ENCODE results near the gene SCAMP4.
"Not testable (repeated sequence)": the region's sequence is repeated elsewhere in the genome, so short reads cannot be mapped to it uniquely, and the experiment has no call there.

Gene SCAMP4

GRCh38 chr19:1863638-1864479 lies 41.3 kb upstream of the SCAMP4 start:
- H3K4me3 Mint-ChIP-seq = peak overlapping the region; percentile 83 to 88
- ATAC-seq = peak; percentile 74
- peaks cover 67% of the 10 kb centered on the region for H3K4me1 Mint-ChIP-seq
- H3K27ac Mint-ChIP-seq = peak overlapping the region; percentile 65 to 93
- no peaks in the 10 kb centered on the region for H3K9me3 Mint-ChIP-seq
- DNase-seq = peak; percentile 94 to 95
- no peaks in the 10 kb centered on the region for H3K27me3 Mint-ChIP-seq

GRCh38 chr19:1864480-1865171 lies 40.6 kb upstream of the SCAMP4 start:
- H3K9me3 Mint-ChIP-seq = no peaks in the 10 kb centered on the region
- ATAC-seq (peak; percentile 47), DNase-seq (peak; percentile 69 to 75)
- peak overlapping the region; percentile 83 to 88 for H3K4me3 Mint-ChIP-seq
- H3K27me3 Mint-ChIP-seq = no peaks in the 10 kb centered on the region
- peaks cover 63% of the 10 kb centered on the region for H3K4me1 Mint-ChIP-seq
- H3K27ac Mint-ChIP-seq = peak overlapping the region; percentile 65 to 94

GRCh38 chr19:1865172-1866010 lies 39.8 kb upstream of the SCAMP4 start:
- no peak for ATAC-seq
- peak overlapping the region; percentile 83 to 88 for H3K4me3 Mint-ChIP-seq
- H3K4me1 Mint-ChIP-seq = peaks cover 58% of the 10 kb centered on the region
- H3K27me3 Mint-ChIP-seq = no peaks in the 10 kb centered on the region
- H3K9me3 Mint-ChIP-seq = no peaks in the 10 kb centered on the region
- no peak for DNase-seq
- H3K27ac Mint-ChIP-seq = peak overlapping the region in 1 of 2 donors; percentile 94

- DNase-seq (no peak), ATAC-seq (no peak)
- Mint-ChIP-seq H3K27ac (no peak overlapping the region), H3K4me1 (peaks cover 53% of the 10 kb centered on the region), H3K27me3 (no peaks in the 10 kb centered on the region), H3K4me3 (no peak overlapping the region), H3K9me3 (no peaks in the 10 kb centered on the region)
These were observed 38.4 kb upstream of the SCAMP4 start for GRCh38 chr19:1866693-1867348.

GRCh38 chr19:1867349-1867724 lies 37.9 kb upstream of the SCAMP4 start:
- no peak overlapping the region for H3K27ac Mint-ChIP-seq
- H3K4me3 Mint-ChIP-seq = no peak overlapping the region
- peaks cover 50% of the 10 kb centered on the region for H3K4me1 Mint-ChIP-seq
- no peaks in the 10 kb centered on the region for H3K9me3 Mint-ChIP-seq
- no peaks in the 10 kb centered on the region for H3K27me3 Mint-ChIP-seq
- DNase-seq (no peak), ATAC-seq (no peak)

GRCh38 chr19:1868971-1869370 lies 36.2 kb upstream of the SCAMP4 start:
- Mint-ChIP-seq H3K9me3 (no peaks in the 10 kb centered on the region), H3K27me3 (no peaks in the 10 kb centered on the region), H3K4me1 (peaks cover 64% of the 10 kb centered on the region), H3K4me3 (no peak overlapping the region), H3K27ac (peak overlapping the region in 1 of 2 donors; percentile 50)
- ATAC-seq (no peak), DNase-seq (no peak)

- H3K27ac Mint-ChIP-seq = no peak overlapping the region
- no peaks in the 10 kb centered on the region for H3K27me3 Mint-ChIP-seq
- H3K4me3 Mint-ChIP-seq = no peak overlapping the region
- no peaks in the 10 kb centered on the region for H3K9me3 Mint-ChIP-seq
- DNase-seq = no peak
- no peak for ATAC-seq
- peaks cover 64% of the 10 kb centered on the region for H3K4me1 Mint-ChIP-seq
These were observed 34.0 kb upstream of the SCAMP4 start for GRCh38 chr19:1871140-1871597.

GRCh38 chr19:1871630-1872029 lies 33.6 kb upstream of the SCAMP4 start:
- no peaks in the 10 kb centered on the region for H3K27me3 Mint-ChIP-seq
- peaks cover 68% of the 10 kb centered on the region for H3K4me1 Mint-ChIP-seq
- H3K27ac Mint-ChIP-seq = no peak overlapping the region
- ATAC-seq (no peak), DNase-seq (no peak)
- H3K4me3 Mint-ChIP-seq = no peak overlapping the region
- no peaks in the 10 kb centered on the region for H3K9me3 Mint-ChIP-seq

GRCh38 chr19:1872807-1873523 lies 32.2 kb upstream of the SCAMP4 start:
- peak in 1 of 2 donors; percentile 15 for DNase-seq
- Mint-ChIP-seq H3K4me3 (peak overlapping the region; percentile 98 to 100), H3K27me3 (no peaks in the 10 kb centered on the region), H3K4me1 (peaks cover 58% of the 10 kb centered on the region), H3K9me3 (no peaks in the 10 kb centered on the region), H3K27ac (peak overlapping the region; percentile 59 to 76)
- no peak for ATAC-seq

GRCh38 chr19:1873524-1874473 lies 31.4 kb upstream of the SCAMP4 start:
- no peaks in the 10 kb centered on the region for H3K9me3 Mint-ChIP-seq
- peak overlapping the region in 1 of 2 donors; percentile 99 for H3K27ac Mint-ChIP-seq
- H3K27me3 Mint-ChIP-seq = no peaks in the 10 kb centered on the region
- ATAC-seq (no peak), DNase-seq (peak in 1 of 2 donors; percentile 9)
- H3K4me3 Mint-ChIP-seq = peak overlapping the region; percentile 98 to 100
- peaks cover 59% of the 10 kb centered on the region for H3K4me1 Mint-ChIP-seq

- H3K4me1 Mint-ChIP-seq = peaks cover 57% of the 10 kb centered on the region
- H3K4me3 Mint-ChIP-seq = peak overlapping the region; percentile 98 to 100
- H3K9me3 Mint-ChIP-seq = no peaks in the 10 kb centered on the region
- H3K27ac Mint-ChIP-seq = peak overlapping the region; percentile 99 to 100
- ATAC-seq (peak; percentile 52), DNase-seq (peak in 1 of 2 donors; percentile 33)
- H3K27me3 Mint-ChIP-seq = no peaks in the 10 kb centered on the region
These were observed 30.5 kb upstream of the SCAMP4 start for GRCh38 chr19:1874554-1875185.

GRCh38 chr19:1875265-1875645 lies 29.9 kb upstream of the SCAMP4 start:
- Mint-ChIP-seq H3K4me1 (peaks cover 61% of the 10 kb centered on the region), H3K27ac (peak overlapping the region; percentile 99 to 100), H3K4me3 (peak overlapping the region; percentile 98 to 100)
- peak; percentile 4 for ATAC-seq
- H3K27me3 Mint-ChIP-seq, DNase-seq, H3K9me3 Mint-ChIP-seq: not testable (repeated sequence)
